ENCODE measurements around the gene BICRAL.
"Not testable (repeated sequence)": the region's sequence is repeated elsewhere in the genome, so short reads cannot be mapped to it uniquely, and the experiment has no call there.

BICRAL gene

GRCh38 chr6:42885702-42886101, 103.8 kb downstream of the BICRAL start:
- ChIA-PET CTCF (interaction anchor here (1.4 to 3.1 kb wide), 3 partner anchors 13 to 224 kb away, joined by 3 to 11 read pairs (median 4); no protein-coding TSS in a partner anchor), POLR2A (interaction anchor here (0.6 kb wide), 1 partner anchor 350 kb away, joined by 3 read pairs; no protein-coding TSS in a partner anchor)
- H3K4me3 ChIP-seq (ENCODE audit: low read depth, low read length): no peak overlapping the region
- TF ChIP-seq CTCF (IDR thresholded peaks at IDR 0.05; ENCODE audit: insufficient read depth, low read length, missing control alignments): no peak
- no peak for DNase-seq (ENCODE audit: low read depth, low spot score)

GRCh38 chr6:42888201-42888600, 106.3 kb downstream of the BICRAL start:
- POLR2A ChIA-PET; H3K4me3 ChIP-seq (ENCODE audit: low read depth, low read length); CTCF ChIA-PET; DNase-seq (ENCODE audit: low read depth, low spot score): not testable (repeated sequence)

GRCh38 chr6:42889815-42890214, 108.0 kb downstream of the BICRAL start:
- CTCF ChIA-PET: interaction anchor here (0.9 to 4.6 kb wide), 3 partner anchors 11 to 18 kb away, joined by 3 to 37 read pairs (median 5); no protein-coding TSS in a partner anchor
- H3K4me3 ChIP-seq (ENCODE audit: low read depth, low read length): peak overlapping the region; percentile 99
- no peak for TF ChIP-seq CTCF (IDR thresholded peaks at IDR 0.05; ENCODE audit: insufficient read depth, low read length, missing control alignments)
- POLR2A ChIA-PET: no interaction called here
- DNase-seq (ENCODE audit: low read depth, low spot score): no peak

- no peak for TF ChIP-seq CTCF (IDR thresholded peaks at IDR 0.05; ENCODE audit: insufficient read depth, low read length, missing control alignments)
- ChIA-PET CTCF (interaction anchor here (0.9 to 4.6 kb wide), 5 partner anchors 10 to 124 kb away, joined by 3 to 37 read pairs (median 4); partner anchors contain the start of gene RPL7L1), POLR2A (interaction anchor here (0.9 to 1.4 kb wide), 4 partner anchors 8 to 286 kb away, joined by 3 to 9 read pairs (median 6); partner anchors contain the start of genes RPL7L1 and TBCC)
- peak overlapping the region; percentile 99 for H3K4me3 ChIP-seq (ENCODE audit: low read depth, low read length)
- peak; percentile 90 for DNase-seq (ENCODE audit: low read depth, low spot score)
These were observed 108.7 kb downstream of the BICRAL start for GRCh38 chr6:42890311-42891198.

GRCh38 chr6:42891199-42891722, 109.4 kb downstream of the BICRAL start:
- TF ChIP-seq CTCF (IDR thresholded peaks at IDR 0.05; ENCODE audit: insufficient read depth, low read length, missing control alignments): no peak
- DNase-seq (ENCODE audit: low read depth, low spot score): no peak
- CTCF ChIA-PET: interaction anchor here (1.2 to 4.6 kb wide), 4 partner anchors 10 to 125 kb away, joined by 3 to 37 read pairs (median 4); partner anchors contain the start of gene RPL7L1
- POLR2A ChIA-PET: interaction anchor here (0.7 to 1.4 kb wide), 5 partner anchors 9 to 359 kb away, joined by 3 to 9 read pairs (median 5); partner anchors contain the start of genes RPL7L1 and TBCC
- peak overlapping the region; percentile 99 for H3K4me3 ChIP-seq (ENCODE audit: low read depth, low read length)

- H3K4me3 ChIP-seq (ENCODE audit: low read depth, low read length); POLR2A ChIA-PET; DNase-seq (ENCODE audit: low read depth, low spot score): not testable (repeated sequence)
- CTCF ChIA-PET: interaction anchor here (3.2 to 4.6 kb wide), 2 partner anchors 7 to 232 kb away, joined by 20 to 37 read pairs; no protein-coding TSS in a partner anchor
These were observed 112.4 kb downstream of the BICRAL start for GRCh38 chr6:42894041-42894828.
